Esophagus muscularis mucosa (tissue), 4 donors: Measurements from ENCODE around the gene NFAM1. TPM values are rescaled to one million over a fixed set of nuclear protein-coding genes. Genes with fewer than 3 reads are reported as not detected.

Source experiments
- DNase-seq: peaks from one replicate; pipeline ENCODE4 v3.0.0-alpha.2; 2017; ENCODE audit errors: extremely low spot score
- H3K27ac ChIP-seq, 4 donors: fragments of 200-600 bp; sonication (generic); replicated peaks in 1 of 4; 1 replicate in 3 of 4; 2 replicates in 1 of 4; pipeline ENCODE4 v1.5.1; 2016 to 2019; ENCODE audit warnings: mild to moderate bottlenecking in 1 of 4
- H3K27me3 ChIP-seq, 4 donors: fragments of 200-600 bp; sonication (generic); one replicate each; pipeline versions ENCODE4 v1.5.1 to v1.6.0; 2016 to 2019
- H3K36me3 ChIP-seq, 4 donors: fragments of 200-600 bp; sonication (generic); one replicate each; pipeline ENCODE4 v1.5.1; 2016 to 2019
- H3K4me1 ChIP-seq, 4 donors: fragments of 200-600 bp; sonication (generic); one replicate each; pipeline ENCODE4 v1.5.1; 2016 to 2019
- H3K4me3 ChIP-seq, 4 donors: fragments of 200-600 bp; sonication (generic); 1 replicate in 2 of 4; 2 replicates in 2 of 4; pipeline ENCODE4 v1.5.1; 2016 to 2019; ENCODE audit warnings: mild to moderate bottlenecking in 4 of 4, moderate library complexity in 1 of 4
- H3K9me3 ChIP-seq, 4 donors: fragments of 200-600 bp; sonication (generic); 1 replicate in 3 of 4; 2 replicates in 1 of 4; pipeline ENCODE4 v1.5.1; 2016 to 2019
- EP300 ChIP-seq: sonication (generic); formaldehyde crosslinking; IDR thresholded peaks from one replicate; pipeline ENCODE4 v1.6.1; 2017; ENCODE audit warnings: antibody characterized with exemption
- POLR2A ChIP-seq: fragments of 450-650 bp; IDR thresholded peaks from one replicate; pipeline ENCODE4 v1.6.1; 2017; ENCODE audit warnings: antibody characterized with exemption, moderate library complexity, mild to moderate bottlenecking, low read depth
- POLR2AphosphoS5 ChIP-seq, 2 donors: sonication (generic); formaldehyde crosslinking; IDR thresholded peaks; one replicate each; pipeline ENCODE4 v1.6.1; 2017; ENCODE audit warnings: antibody characterized with exemption in 2 of 2
- WGBS: methylation state at CpG from one replicate; pipeline ENCODE4 v1.1.5; 2018; 5-methylcytosine and 5-hydroxymethylcytosine counted together
- intact Hi-C: fragments of 100-400 bp; cut with DNase I; formaldehyde crosslinking; loops from one replicate; pipeline ENCODE4 v1.15.1; 2023
- total RNA-seq, 4 donors: library from RNA; depleted of rRNA; stranded (reverse); fragments of >200 nt; gene quantifications; one replicate each; pipeline versions ENCODE4 v1.1.0 to v1.2.1, GENCODE V29; 2016
- TF ChIP-seq, protein P1 (sequence below), 3 experiments: fragments of 200-600 bp in 2 of 3; fragments of 450-650 bp in 1 of 3; sonication (generic) in 2 of 3; IDR thresholded peaks; one replicate each; pipeline ENCODE4 v1.5.1; 2017 to 2019; ENCODE audit warnings: antibody characterized with exemption in 3 of 3, mild to moderate bottlenecking in 2 of 3, moderate library complexity in 1 of 3

Gene NFAM1
- total RNA-seq, 4 donors from 2014 or later = 2.1 to 5.1 (median 2.9) TPM

DNA sequence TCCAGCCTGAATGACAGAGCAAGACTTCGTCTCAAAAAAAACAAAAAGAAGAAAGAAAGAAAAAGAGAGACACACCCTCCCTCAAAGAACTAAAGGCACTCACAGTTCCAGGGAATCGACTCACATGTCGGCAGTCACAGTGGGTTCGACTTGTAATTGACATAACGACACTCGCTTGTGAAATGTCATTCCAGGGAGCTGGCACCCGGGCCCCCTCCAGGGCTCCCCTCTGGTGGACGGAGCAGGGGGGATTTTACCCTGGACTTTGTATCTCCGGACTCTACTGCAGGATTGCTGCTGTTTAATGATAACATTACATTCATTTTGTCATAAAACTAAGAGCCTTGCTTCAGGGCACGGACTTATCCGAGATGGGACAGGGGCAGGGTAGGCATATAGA is 18.2 kb downstream of the NFAM1 start:
- no peak for DNase-seq
- intact Hi-C loops = no loop called here
- TF ChIP-seq POLR2A = no peak
- TF ChIP-seq POLR2AphosphoS5 (IDR thresholded peaks at IDR 0.05) = no peak
- TF ChIP-seq, protein P1, sequence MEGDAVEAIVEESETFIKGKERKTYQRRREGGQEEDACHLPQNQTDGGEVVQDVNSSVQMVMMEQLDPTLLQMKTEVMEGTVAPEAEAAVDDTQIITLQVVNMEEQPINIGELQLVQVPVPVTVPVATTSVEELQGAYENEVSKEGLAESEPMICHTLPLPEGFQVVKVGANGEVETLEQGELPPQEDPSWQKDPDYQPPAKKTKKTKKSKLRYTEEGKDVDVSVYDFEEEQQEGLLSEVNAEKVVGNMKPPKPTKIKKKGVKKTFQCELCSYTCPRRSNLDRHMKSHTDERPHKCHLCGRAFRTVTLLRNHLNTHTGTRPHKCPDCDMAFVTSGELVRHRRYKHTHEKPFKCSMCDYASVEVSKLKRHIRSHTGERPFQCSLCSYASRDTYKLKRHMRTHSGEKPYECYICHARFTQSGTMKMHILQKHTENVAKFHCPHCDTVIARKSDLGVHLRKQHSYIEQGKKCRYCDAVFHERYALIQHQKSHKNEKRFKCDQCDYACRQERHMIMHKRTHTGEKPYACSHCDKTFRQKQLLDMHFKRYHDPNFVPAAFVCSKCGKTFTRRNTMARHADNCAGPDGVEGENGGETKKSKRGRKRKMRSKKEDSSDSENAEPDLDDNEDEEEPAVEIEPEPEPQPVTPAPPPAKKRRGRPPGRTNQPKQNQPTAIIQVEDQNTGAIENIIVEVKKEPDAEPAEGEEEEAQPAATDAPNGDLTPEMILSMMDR (IDR thresholded peaks at IDR 0.05) = no peak
- TF ChIP-seq EP300 = no peak
- H3K27ac ChIP-seq = no peak overlapping the region
- H3K27me3 ChIP-seq = no peaks in the 10 kb centered on the region
- H3K9me3 ChIP-seq = no peaks in the 10 kb centered on the region
- H3K4me1 ChIP-seq = peaks cover 0 to 14% (median 12%) of the 10 kb centered on the region in 4 donors
- no peaks in the 10 kb centered on the region for H3K36me3 ChIP-seq
- WGBS = 89% methylated on average over 11 of the region's 11 CpGs
- no peak overlapping the region for H3K4me3 ChIP-seq

DNA sequence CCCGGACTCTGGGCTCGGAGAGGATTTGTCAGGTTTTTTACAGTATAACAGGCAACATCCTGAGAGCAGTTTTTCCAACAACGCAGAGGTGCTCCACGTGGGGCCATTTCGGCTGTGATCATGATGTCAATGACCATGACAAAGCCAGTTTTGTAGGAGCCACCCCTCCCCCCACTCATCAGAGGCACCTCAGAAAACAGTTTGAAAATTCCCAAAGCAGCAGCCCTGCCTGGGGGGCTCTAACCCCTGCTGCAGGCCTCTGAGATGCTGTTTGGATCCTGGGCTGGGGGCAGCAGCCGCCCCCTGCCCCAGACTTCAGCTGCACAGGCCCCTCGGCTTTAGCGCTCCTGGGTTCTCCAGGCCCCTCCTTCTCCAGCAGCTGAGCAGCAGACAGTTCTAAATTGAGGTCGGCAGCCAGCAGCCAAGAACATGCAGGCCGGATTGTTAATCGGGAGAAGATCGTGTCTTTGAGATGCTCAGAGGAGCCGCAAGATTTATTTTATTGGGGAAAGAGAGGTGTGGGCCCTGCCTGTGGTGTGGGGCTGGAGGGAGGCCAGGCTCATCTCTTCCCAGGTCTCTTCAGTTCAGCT is 19.4 kb downstream of the NFAM1 start:
- 48% methylated on average over 13 of the region's 13 CpGs for WGBS
- peaks cover 0 to 14% (median 12%) of the 10 kb centered on the region in 4 donors for H3K4me1 ChIP-seq
- H3K36me3 ChIP-seq = no peaks in the 10 kb centered on the region
- H3K27ac ChIP-seq = peak overlapping the region in 3 of 4 donors; percentile 15 to 54 (median 50)
- no peaks in the 10 kb centered on the region for H3K9me3 ChIP-seq
- no peak for TF ChIP-seq EP300
- no peak for TF ChIP-seq POLR2A
- TF ChIP-seq POLR2AphosphoS5 (IDR thresholded peaks at IDR 0.05) = no peak
- TF ChIP-seq, protein P1 (IDR thresholded peaks at IDR 0.05) = no peak
- no peak for DNase-seq
- intact Hi-C loops = no loop called here
- H3K27me3 ChIP-seq = no peaks in the 10 kb centered on the region
- H3K4me3 ChIP-seq = peak overlapping the region in 2 of 4 donors; percentile 17 to 20

DNA sequence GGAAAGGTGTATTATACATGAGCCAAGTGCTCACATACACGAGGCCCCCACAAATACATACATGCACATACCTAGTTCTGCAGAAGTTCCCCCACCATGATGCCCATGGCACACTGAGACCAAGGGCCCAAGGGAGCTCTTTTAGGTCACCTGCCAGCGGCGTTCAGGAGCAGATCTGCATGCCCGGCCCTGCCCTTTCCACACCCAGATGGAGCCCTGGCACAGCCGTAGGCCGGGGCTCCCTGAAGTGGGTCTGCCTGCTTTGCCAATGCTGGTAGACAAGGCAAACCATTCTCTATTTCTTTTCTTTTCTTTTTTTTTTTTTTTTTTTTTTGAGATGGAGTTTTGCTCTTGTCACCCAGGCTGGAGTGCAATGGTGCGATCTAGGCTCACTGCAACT is 21.5 kb downstream of the NFAM1 start:
- 95% methylated on average over 7 of the region's 7 CpGs for WGBS
- H3K4me3 ChIP-seq = no peak overlapping the region
- no peak for TF ChIP-seq EP300
- no peak for TF ChIP-seq POLR2A
- TF ChIP-seq POLR2AphosphoS5 (IDR thresholded peaks at IDR 0.05) = no peak
- TF ChIP-seq, protein P1 (IDR thresholded peaks at IDR 0.05) = no peak
- no peak overlapping the region for H3K27ac ChIP-seq
- DNase-seq = no peak
- H3K9me3 ChIP-seq = no peaks in the 10 kb centered on the region
- H3K36me3 ChIP-seq = no peaks in the 10 kb centered on the region
- H3K4me1 ChIP-seq = peaks cover 0 to 14% (median 12%) of the 10 kb centered on the region in 4 donors
- intact Hi-C loops = no loop called here
- no peaks in the 10 kb centered on the region for H3K27me3 ChIP-seq

DNA sequence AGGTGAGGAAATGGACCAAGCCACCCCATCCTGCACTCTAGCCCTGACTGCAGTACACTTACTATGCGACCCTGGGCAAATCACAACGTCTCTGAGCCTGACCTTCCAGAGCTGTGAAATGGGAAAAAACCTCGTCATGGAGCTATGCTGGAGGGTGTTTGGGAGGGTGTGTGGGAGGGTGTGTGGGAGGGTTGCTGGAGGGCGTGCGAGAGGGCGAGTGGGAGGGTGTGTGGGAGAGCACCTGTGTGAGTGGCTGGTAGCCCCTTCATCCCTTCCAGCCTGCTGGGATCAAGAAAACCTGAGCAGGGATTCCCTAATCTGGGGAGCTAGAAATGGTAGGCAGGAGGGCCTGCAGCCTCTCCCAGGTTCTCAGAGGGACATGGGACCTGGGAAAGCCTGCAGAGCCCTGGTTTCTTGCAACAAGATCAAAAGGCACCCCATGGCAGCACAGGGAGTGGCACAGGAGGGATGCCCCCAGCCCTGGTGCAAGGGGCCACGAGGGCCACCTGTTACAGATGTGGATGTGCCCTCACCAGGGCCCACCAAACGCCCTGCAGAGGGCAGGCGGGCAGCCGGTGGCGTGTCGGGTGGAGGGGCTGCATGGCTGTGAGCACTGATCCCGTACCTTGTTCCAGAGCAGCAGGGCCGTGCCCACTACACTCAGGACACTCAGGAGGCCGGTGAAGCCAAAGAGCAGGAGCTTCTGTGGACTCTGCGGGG is 23.2 kb downstream of the NFAM1 start:
- Histone ChIP-seq H3K27ac (no peak overlapping the region), H3K9me3 (no peaks in the 10 kb centered on the region), H3K36me3 (no peaks in the 10 kb centered on the region), H3K4me1 (peaks cover 0 to 14% (median 12%) of the 10 kb centered on the region in 4 donors), H3K4me3 (no peak overlapping the region), H3K27me3 (peaks cover 0 to 12% (median 0%) of the 10 kb centered on the region in 4 donors)
- 97% methylated on average over 16 of the region's 16 CpGs for WGBS
- TF ChIP-seq EP300 (no peak), POLR2AphosphoS5 (IDR thresholded peaks at IDR 0.05) (no peak), POLR2A (no peak)
- TF ChIP-seq, protein P1 (IDR thresholded peaks at IDR 0.05) = no peak
- DNase-seq = no peak
- intact Hi-C loops = no loop called here
